HG02981 (cell line): Measurements from ENCODE around the gene ERICH6B.

ENCODE experiments used
- ATAC-seq: cut with Tn5 transposase; IDR thresholded peaks from one replicate; pipeline ENCODE4 v1.9.1; 2021; ENCODE audit warnings: mild to moderate bottlenecking, moderate library complexity; ENCODE audit not compliant: unreplicated experiment

Gene ERICH6B

DNA sequence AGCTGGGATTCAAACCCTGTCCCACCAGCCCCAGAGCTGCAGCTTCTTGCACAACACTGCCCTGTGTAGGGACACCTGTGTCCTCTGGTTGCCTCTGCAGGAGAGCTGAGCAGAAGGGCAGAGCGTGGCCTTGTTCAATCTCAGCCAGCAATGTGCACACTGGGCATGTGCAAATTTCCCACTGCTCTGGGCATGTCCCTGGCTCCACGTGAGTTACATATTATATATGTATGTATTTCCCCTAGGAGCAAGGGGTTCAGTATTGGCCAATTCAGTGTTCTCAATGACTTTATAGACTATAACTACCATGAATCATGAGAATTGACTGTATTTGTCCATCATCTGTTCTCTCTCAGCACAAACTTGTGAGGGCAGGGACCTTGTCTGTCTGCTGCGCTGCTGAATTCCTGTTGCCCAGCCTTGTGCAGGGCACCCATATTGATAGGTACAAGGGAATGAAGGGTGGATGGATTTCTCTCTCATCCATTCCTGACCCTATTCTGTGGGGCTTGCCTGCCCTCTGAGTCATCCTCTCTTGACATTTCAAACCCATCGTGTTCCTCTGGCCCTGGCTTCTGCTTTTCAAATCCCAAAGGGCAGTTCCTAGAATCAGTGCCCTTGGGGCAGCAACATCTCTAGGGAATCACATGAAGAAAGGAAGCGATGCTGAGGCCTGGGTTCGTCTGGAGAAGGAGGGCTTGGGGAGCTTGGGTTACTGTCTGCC, 69.7 kb downstream of the ERICH6B start:
- ATAC-seq: no peak

DNA sequence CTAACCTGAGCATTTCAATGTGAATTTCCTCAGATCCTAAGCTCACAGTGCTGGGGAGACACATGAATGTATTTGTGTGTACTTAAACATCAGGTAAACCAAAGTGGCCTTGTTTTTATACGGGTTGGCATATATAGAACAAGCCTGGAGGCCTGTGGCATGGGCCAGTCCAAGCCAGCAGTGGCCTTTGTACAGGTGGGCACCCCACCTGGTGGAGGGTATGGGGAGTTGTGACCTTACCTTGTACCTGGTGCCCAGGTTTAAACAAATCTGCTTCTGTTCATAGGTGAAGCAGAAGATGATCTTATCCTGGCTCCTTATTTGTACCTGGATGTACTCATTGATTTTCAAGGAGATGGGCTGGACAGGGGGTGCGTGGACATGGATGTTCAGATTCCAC, 71.0 kb downstream of the ERICH6B start:
- no peak for ATAC-seq

DNA sequence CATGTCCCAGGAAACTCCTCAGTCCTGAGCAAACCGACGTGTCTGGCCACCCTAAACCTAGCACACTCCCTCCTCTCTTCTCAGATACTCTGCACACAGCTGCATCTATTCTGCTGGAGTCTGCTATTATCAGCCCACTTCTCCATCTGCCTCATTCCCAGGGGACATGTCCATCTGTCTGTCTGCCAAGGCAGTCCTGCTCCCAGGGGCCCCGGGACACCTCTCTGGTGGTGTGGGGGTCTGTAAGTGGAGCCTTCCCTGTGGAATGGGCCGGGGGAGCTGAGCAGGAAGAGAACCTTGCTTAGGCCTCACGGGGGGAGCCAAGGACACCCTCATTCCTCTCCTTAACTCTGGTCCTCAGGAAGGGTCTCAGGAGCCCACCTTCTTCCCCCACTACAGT, 72.7 kb downstream of the ERICH6B start:
- no peak for ATAC-seq

DNA sequence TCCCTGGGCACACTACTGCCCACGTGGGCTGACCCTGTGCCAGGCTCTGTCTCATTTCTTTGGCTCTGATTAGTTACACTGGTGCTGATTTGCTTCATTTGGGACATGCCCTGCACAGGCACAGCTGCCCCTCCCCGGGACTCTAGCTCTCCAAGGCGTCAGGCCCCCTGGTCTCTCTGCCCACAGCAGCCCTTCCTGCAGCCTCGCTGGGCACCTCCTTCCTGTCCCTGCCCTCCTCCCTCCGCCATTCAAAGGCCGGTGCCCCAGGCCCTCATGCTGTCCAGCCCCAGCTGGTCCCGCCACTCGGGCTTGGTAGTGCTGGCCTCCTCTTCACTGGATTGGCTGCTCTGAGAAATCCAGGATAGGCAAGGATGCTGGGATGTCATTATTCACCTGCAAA, 73.1 kb downstream of the ERICH6B start:
- ATAC-seq: no peak

DNA sequence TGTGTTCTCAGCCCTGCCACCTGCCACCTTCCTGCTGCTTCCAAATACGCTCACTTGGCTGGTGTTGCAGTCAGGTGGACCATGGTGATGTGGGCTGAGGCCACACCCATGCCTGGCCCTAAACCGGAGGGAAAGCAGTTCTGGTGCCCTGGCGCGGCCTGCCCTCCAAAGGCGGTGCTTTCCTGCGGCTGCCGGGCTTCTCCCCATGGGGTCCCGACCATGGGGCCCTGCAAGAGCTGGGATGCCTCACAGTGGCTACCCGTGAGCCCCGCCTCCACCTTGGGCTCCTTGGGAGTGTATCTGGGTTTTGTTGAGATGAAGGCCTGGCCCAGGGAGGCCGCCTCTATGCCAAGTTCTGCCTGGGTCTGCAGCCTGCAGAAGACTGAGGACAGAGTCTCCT, 73.7 kb downstream of the ERICH6B start:
- no peak for ATAC-seq

DNA sequence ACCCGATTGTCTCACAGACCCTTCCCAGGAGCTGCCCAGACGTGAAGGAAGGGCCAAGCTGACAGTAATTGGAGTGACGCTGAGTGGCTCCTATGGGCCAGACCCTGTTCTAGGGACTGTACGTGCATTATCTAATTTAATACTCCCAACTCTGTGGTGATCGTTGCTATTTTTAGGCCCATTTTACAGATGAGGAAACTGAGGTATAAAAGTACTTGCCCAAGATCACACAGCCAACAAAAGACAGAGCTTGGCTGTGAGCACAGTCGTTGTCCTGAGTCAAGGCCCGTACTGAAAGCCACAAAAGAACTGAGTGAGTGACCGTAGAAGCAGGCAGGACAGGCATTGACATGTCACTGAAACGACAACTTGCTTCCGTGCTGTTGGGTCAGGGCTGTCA, 74.7 kb downstream of the ERICH6B start:
- ATAC-seq: no peak

DNA sequence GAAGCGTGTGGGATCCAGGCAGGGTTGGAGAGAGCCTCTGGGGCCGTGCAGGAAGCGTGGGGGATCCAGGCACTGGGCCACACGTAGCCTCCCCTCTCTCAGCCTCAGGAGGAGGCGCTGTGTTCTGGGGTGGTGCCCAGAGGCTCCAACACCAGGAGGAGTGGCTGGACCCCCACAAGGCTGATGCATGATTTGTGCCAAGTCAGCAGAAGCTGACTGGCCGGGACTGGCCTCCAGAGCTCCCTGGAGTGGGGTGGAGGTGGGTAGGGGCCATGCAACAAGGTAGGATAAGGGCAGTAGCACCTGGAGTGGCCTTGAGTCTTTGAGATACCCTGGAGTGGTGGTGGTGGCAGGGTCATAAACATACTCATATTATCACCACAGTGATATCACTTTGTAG, 75.3 kb downstream of the ERICH6B start:
- ATAC-seq: no peak

DNA sequence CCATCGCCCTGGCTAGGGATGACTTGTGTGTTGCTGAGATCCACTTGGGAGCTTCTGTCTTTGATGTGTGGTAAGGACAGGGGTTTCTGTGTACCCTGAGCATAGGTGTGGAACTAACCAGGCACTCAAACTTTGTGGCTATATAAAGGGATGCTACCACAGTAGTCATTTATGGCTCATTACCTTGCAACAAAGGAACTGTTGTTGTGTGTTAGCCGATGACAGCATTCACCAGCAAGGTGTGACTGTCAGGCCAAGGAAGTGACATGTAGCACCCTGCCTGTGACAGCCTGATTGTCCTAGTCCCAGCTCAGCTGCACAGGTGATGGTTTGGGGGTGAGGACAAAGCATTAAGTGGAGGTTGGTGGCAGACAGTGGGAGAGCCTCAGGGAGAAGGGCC, 77.2 kb downstream of the ERICH6B start:
- peak; percentile 47 for ATAC-seq

DNA sequence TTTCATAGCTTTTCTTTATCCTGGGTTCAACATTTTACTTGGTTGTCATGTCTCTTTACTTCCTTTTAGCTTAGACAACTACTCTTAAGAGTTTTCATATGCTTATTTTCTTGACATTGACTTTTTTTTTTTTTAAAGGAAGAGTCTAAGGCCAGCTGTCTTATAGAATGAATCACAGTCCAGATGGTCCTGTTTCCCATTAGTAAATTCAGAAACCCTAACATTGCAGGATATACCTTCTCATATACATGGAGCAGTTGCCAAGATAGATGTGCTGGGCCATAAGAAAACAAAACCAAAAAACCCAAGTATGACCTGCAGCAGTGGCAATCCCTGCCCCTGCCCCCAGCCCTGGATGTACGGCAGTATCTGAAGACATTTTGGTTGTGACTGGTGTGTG, 78.0 kb downstream of the ERICH6B start:
- no peak for ATAC-seq

DNA sequence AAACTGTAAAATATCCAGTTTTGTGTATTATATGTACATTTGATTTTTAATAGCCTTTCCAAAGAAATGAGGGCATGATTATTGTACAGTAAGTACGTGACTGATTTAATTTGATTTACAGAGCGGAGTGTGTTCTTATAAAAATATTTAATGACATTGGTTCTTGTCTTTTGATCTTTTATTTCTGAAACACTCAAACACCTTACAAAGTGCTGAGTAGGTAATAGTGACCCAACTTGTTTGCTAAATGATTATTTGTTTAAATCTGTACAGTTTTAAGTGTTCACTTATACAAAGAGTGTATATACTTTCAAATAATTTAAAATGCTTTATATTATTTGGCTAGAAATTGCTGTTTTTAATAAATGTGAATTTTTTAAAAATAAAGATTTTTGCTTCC, 79.3 kb downstream of the ERICH6B start:
- no peak for ATAC-seq

DNA sequence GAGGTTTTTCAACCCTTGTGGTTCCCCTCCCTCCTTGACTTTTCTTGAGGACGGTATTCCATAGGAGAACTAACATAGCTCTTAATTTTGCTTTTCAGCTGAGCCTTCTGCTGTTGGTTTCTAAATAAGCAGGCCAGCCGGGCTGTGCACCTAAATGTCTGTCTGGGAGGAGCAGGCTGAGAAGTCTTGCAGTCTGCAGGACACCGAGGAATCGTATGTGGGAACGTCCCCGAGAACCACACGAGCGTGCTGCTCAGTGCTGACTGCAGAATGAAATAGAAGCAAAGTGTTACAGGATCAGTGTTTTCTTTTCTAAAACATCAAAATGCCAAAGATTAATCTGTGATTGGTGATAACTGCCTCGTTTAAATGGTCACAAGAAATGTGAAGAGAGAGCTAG, 80.9 kb downstream of the ERICH6B start:
- no peak for ATAC-seq

DNA sequence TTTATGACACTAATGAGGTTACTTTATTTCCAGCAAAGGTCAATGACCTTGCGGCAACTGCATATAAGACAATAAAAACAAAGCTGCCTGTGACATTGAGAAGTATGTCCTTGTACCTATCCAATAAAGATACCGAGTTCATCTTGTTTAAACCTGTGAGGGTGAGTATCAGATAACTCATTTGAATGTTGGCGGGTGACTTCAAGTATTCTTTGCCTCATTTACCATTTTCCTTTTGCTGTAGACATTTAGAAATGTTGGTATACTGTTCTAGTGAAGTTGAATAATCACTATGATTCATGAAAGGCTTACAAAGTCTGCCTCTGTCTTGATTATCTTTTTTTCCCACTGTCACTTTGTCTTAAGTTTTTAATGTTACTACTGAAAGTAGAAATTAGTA, 85.8 kb downstream of the ERICH6B start:
- no peak for ATAC-seq

DNA sequence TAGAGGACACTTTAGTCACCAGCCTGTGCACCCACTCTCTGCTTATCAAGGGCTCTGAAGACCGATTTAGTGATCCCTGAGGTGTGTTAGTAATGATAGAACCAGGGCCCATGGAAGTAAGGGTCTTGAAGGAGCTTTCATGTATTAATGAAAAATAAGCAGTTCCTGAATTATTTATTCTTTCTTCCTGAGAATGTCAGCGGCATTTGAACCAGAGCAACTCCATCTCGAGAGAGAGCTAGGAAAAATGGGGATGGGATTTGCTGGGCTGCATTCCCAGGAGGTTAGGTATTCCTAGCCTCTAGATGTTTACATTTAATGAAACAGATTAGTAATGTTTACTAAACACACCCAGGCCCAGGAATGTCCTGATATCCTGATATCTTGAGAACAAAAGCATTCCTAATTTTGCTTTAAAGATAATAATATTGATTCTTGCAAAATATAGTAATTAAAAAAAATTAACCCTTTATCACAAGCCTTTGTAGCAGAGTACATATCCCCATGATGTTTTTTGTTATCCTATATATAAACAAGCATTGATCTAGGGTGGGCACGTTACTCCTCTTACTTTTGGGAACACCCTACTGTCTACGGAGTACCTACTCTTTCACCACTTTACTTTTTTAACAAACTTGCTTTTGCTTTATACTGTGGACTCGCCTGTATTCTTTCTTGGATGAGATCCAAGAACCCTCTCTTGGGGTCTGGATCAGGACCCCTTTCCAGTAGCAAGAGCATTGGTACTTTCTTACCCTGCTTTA, 87.7 kb downstream of the ERICH6B start:
- ATAC-seq: no peak

DNA sequence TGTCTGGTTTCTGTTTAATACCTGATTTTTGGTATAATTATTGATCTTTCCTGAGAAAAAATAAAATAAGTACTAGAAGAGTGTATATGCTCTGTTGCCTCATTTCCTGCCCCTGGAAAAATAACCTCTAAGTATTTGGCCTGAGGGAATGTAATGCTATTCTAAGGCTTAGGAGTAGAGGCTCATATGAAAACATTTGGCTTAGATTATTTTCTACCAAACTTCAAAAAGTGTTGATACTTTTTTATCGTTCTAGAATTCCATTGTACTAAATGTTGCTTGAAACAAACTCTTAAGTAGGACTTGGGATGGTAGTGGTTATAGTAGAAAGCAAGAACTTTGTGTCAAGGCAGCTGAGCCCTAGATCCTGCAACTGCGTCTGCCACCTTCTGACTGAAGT, 93.0 kb downstream of the ERICH6B start:
- no peak for ATAC-seq

DNA sequence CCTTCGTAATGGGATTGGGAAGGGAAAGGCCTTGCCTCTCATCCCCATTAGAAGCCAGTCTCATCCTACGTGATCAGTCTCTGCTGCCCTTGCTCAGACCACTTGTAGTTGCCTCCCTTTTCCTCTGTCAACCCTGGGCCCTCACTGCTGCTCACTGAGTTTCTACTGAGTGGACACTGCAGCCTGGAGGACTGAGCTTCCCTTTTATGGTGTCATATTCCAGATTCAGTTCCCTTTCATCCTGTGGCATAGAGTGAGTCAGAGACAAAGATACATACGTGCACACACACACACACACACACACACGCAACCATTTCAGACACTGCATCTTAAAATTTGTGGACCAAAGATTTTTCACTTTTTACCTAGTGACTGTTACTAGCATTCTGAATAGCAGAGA, 94.2 kb downstream of the ERICH6B start:
- ATAC-seq: no peak

DNA sequence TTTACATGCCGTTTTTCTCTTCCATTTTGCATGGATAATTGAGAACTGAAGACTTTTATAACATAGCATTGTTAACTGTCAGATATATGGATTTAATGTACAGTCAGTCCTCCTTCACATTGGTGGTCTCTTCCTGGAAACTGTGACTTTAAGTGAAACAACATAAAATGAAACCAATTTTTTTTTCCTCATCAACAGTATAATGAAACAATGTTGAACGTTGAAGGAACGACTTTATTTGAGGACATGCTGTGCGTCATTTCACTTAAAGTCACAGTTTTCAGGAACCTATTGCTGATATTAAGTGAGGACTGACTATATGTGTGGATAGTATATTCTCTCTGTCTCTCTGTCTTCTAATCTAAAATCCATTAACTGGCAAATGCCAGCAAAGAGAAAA, 96.0 kb downstream of the ERICH6B start:
- ATAC-seq: no peak

DNA sequence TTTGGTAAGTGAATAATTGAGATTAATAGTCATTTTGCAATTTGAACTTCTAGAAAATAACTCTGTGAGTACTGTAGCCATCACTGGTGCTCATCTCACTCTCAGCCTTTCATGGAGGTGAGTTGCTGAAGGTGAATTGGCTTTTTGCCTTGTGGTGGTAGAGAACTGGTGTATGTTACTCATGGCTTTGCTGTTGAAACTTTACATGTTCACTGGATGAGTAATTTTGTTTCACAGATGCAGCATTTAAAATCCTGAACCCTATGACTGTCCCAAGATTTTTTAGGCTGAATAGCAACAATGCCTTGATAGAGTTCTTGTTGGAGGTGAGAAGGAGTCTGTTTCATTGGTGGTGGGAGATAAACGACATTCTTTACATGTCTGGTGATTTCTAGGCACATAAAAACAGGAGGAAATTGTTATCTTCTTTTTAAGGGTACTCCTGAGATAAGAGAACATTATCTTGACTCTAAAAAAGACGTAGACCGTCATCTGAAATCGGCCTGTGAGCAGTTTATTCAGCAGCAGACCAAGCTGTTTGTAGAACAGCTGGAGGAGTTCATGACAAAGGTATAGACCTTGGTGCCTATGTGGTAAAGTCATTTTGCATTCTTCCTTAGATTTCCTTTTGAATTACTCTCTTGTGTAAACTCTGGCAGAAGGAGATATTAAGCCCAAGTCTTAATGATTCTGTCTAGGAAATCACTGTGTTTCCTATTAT, 96.9 kb downstream of the ERICH6B start:
- ATAC-seq: no peak

DNA sequence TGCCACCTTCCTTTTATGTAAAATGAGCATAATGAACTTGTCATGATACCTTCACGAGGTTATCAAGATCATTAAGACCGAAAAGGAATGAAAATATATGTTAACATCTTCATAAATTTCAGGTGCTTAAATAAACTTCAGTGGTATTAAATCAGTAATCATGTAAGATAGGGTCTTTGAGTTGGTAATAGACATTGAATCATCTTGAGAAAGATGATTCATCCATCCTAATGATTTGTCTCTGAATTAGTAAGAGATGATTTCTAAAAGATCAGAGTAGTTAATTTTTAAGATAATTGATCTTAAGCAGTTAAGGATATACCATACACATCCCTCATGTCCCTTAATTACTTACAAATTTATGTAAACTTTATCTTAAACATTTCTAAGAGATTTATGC, 98.8 kb downstream of the ERICH6B start:
- no peak for ATAC-seq

DNA sequence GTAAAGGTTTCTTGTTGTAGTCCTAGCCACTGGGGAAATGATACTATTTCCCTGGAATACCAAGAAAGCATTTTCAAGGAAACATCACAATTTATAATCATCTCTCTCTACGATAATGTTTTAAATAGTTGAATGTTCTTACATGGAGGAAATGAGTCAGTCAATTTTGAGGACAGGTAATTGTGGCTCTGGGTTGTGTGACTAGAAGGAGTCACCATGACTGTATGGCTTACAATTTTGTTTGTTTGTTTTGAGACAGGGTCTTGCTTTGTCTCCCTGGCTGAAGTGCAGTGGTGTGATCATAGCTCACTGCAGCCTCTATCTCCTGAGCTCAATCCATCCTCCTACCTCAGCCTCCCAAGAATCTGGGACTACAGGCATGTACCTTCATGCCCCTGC, 103.4 kb downstream of the ERICH6B start:
- no peak for ATAC-seq

DNA sequence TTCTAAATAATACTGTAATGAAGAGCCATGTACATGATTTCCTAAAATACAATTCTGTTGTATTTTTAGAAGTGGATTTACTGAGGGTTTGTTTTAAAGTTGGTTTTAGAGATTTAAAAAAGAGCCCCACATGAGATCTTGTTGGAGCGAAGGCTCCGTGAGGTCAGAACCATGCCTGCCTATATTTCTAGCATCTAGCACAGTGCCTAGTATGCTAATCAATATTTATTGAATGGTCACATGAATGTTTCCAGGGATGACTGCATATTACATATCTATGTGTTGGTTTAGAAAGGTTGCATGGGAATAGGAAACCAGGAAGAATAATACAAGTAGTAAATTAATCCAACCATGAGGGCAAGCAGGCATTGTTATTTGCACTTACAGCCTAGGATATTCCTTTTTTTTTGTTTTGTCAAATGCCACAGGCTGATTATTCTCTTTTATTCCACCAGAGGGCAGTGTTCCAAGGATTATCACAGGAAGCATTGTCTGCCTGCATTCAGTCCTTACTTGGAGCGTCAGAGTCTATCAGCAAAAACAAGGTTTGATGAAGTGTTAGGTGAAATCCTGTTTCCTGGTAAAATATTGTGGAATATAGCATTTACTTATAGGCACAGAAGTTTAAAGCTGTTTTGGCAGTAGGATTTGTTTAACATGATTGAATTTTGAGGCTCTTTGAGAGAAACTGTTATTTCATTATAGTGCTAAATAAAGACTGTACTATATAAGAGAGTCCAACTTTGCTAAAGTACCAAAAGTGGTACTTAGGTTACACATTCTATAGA, 104.0 kb downstream of the ERICH6B start:
- peak; percentile 43 for ATAC-seq

DNA sequence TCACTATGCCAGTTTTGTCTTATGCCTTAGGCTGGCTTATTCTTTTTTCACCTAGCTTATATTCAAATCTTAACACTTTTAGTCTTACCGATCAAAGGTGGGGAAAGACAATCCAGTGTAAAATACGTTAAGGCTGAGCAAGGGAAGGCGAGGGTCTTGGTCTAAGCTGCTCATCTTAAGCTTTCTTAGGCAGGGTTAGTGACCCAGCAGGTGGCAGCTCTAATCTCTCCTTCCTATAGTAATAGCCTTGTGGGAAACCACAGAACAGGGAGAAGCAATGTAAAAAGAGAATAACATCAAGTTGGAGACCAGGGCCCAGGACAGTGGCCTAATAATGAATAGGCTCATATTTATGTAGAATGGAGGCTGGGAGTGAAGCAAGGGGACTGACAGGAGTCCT, 104.9 kb downstream of the ERICH6B start:
- no peak for ATAC-seq
